Measurements from ENCODE around the gene GPR180.

The GPR180 gene

GRCh38 chr13:94657167-94657566 is 55.5 kb downstream of the GPR180 start:
- DNase-seq = no peak

- DNase-seq = no peak
These were observed 57.4 kb downstream of the GPR180 start for GRCh38 chr13:94658926-94659597.

- no peak for DNase-seq
These were observed 57.9 kb downstream of the GPR180 start for GRCh38 chr13:94659598-94659946.

GRCh38 chr13:94660695-94661326 is 59.2 kb downstream of the GPR180 start:
- peak; percentile 21 for DNase-seq

GRCh38 chr13:94661406-94661805 is 59.7 kb downstream of the GPR180 start:
- DNase-seq = no peak

GRCh38 chr13:94662274-94662945 is 60.8 kb downstream of the GPR180 start:
- no peak for DNase-seq

GRCh38 chr13:94664889-94665288 is 63.2 kb downstream of the GPR180 start:
- no peak for DNase-seq

GRCh38 chr13:94666065-94666464 is 64.4 kb downstream of the GPR180 start:
- DNase-seq = no peak

GRCh38 chr13:94667190-94667589 is 65.5 kb downstream of the GPR180 start:
- DNase-seq = no peak

- no peak for DNase-seq
These were observed 70.7 kb downstream of the GPR180 start for GRCh38 chr13:94672400-94672799.

- no peak for DNase-seq
These were observed 72.2 kb downstream of the GPR180 start for GRCh38 chr13:94673851-94674250.

- DNase-seq = peak; percentile 52
These were observed 73.1 kb downstream of the GPR180 start for GRCh38 chr13:94674609-94675348.

- DNase-seq = no peak
These were observed 76.1 kb downstream of the GPR180 start for GRCh38 chr13:94677799-94678198.

GRCh38 chr13:94678845-94679244 is 77.2 kb downstream of the GPR180 start:
- DNase-seq = no peak

GRCh38 chr13:94679614-94680013 is 78.0 kb downstream of the GPR180 start:
- no peak for DNase-seq

GRCh38 chr13:94682229-94682628 is 80.6 kb downstream of the GPR180 start:
- DNase-seq = no peak

- DNase-seq = no peak
These were observed 81.8 kb downstream of the GPR180 start for GRCh38 chr13:94683409-94683808.

All from activated CD4-positive, alpha-beta T cell treated with anti-CD3 and anti-CD28 coated beads, Interleukin-2, amount 50 U/mL, for 16 hours (primary cell).